GM12878 (cell line): ENCODE data around the gene ZNF407. TPM values are rescaled to one million over a fixed set of nuclear protein-coding genes. Genes with fewer than 3 reads are reported as not detected.

Source experiments
- ATAC-seq: fragments of 200-7000 bp; cut with Tn5 transposase; 3 replicates; pipeline ENCODE4 v1.9.1; 2020; ENCODE audit warnings: mild to moderate bottlenecking, moderate library complexity
- BruUV-seq: library from RNA; stranded (reverse); fragments of 400-500 nt; replicated peaks from 2 replicates; lab custom pipeline; 2021; lab: Mats Ljungman, UMichigan
- CTCF ChIA-PET: fragments of 300-600 bp; sonication (Branson Sonifier 250); formaldehyde crosslinking; extraction: SDS; loops from one replicate; lab custom pipeline; 2021; ENCODE audit warnings: inconsistent platforms; lab: Yijun Ruan, JAX
- POLR2A ChIA-PET: fragments of 350-600 bp; formaldehyde crosslinking; extraction: SDS; loops from one replicate; lab custom pipeline; 2021; ENCODE audit warnings: inconsistent platforms; lab: Charles Lee
- RAD21 ChIA-PET: fragments of 300-600 bp; sonication (Branson Sonifier 250); formaldehyde crosslinking; loops from one replicate; lab custom pipeline; 2023; ENCODE audit warnings: antibody characterized with exemption; ENCODE audit not compliant: unreplicated experiment; lab: Charles Lee
- SMC1A ChIA-PET: fragments of 300-600 bp; sonication (Branson Sonifier 250); formaldehyde crosslinking; loops from one replicate; lab custom pipeline; 2023; ENCODE audit not compliant: unreplicated experiment, uncharacterized antibody; lab: Charles Lee
- DNase-seq: peaks from one replicate; pipeline ENCODE4 v3.0.0-alpha.2; 2011; ENCODE audit warnings: low read depth, low spot score
- FAIRE-seq: peaks from 3 replicates; lab custom pipeline; 2011; peaks lifted over from hg19 to GRCh38; lab: Jason Lieb, UNC
- H2AFZ ChIP-seq: 2 replicates; pipeline ENCODE4 v1.6.0; 2011; ENCODE audit warnings: low read depth, low read length, control low read depth; ENCODE audit not compliant: control insufficient read depth
- H3K27ac ChIP-seq: 2 replicates; pipeline ENCODE4 v1.5.1; 2011; ENCODE audit warnings: control low read depth; ENCODE audit not compliant: control insufficient read depth, insufficient read depth
- H3K27me3 ChIP-seq, 2 experiments: replicated peaks in 1 of 2; 2 replicates each; pipeline versions ENCODE4 v1.6.0 to v1.6.1; 2011; ENCODE audit warnings: low read length in 1 of 2; ENCODE audit not compliant: control insufficient read depth in 2 of 2, insufficient read depth in 2 of 2
- H3K36me3 ChIP-seq, 2 experiments: 2 replicates each; pipeline ENCODE4 v1.5.1; 2011; ENCODE audit warnings: low read length in 1 of 2; ENCODE audit not compliant: control insufficient read depth in 2 of 2, insufficient read depth in 2 of 2
- H3K4me1 ChIP-seq: 2 replicates; pipeline ENCODE4 v1.6.1; 2011; ENCODE audit warnings: mild to moderate bottlenecking, low read length, moderate library complexity, mixed read lengths; ENCODE audit not compliant: control insufficient read depth, insufficient read depth
- H3K4me2 ChIP-seq: 2 replicates; pipeline ENCODE4 v1.6.0; 2011; ENCODE audit warnings: control low read depth; ENCODE audit not compliant: control insufficient read depth, insufficient read depth
- H3K4me3 ChIP-seq: fragments of 200-600 bp; sonication (generic); 2 replicates; pipeline ENCODE4 v1.5.1; 2016
- H3K79me2 ChIP-seq: 2 replicates; pipeline ENCODE4 v1.6.0; 2011; ENCODE audit warnings: low read length; ENCODE audit not compliant: control insufficient read depth, insufficient read depth
- H3K9ac ChIP-seq: 2 replicates; pipeline ENCODE4 v1.8.0; 2011; ENCODE audit warnings: low read length, control low read depth, mixed read lengths; ENCODE audit not compliant: control insufficient read depth, insufficient read depth
- H3K9me3 ChIP-seq: replicated peaks from 3 replicates; pipeline ENCODE4 v1.5.1; 2011; ENCODE audit warnings: mild to moderate bottlenecking, low read length; ENCODE audit not compliant: control insufficient read depth, insufficient read depth
- H4K20me1 ChIP-seq: 2 replicates; pipeline ENCODE4 v1.6.0; 2011; ENCODE audit not compliant: control insufficient read depth, insufficient read depth
- MXI1 ChIP-seq: fragments of 150-350 bp; IDR thresholded peaks from 2 replicates; pipeline ENCODE4 v1.6.1; 2011; ENCODE audit warnings: low read depth, mild to moderate bottlenecking, inconsistent platforms, low read length, improper control_type of control experiment
- PML ChIP-seq: IDR thresholded peaks from 2 replicates; pipeline ENCODE4 v1.6.1; 2012; ENCODE audit warnings: low read length, inconsistent platforms
- TCF12 ChIP-seq: IDR thresholded peaks from 2 replicates; pipeline ENCODE4 v1.6.1; 2011; ENCODE audit warnings: low read depth, mild to moderate bottlenecking, low read length
- ZNF217 ChIP-seq: fragments of 450-650 bp; IDR thresholded peaks from 2 replicates; pipeline ENCODE4 v1.6.1; 2017; ENCODE audit warnings: antibody characterized with exemption, mild to moderate bottlenecking
- WGBS: methylation state at CpG from one replicate; pipeline ENCODE4 v1.1.6; 2016; ENCODE audit warnings: low lambda C conversion rate; ENCODE audit not compliant: insufficient replicate concordance, insufficient coverage; ENCODE audit errors: missing lambda C conversion rate; 5-methylcytosine and 5-hydroxymethylcytosine counted together
- in situ Hi-C: fragments of 300-500 bp; cut with MboI; formaldehyde crosslinking; loops from 9 replicates; pipeline ENCODE4 v1.14.3; 2018; ENCODE audit warnings: mixed read lengths
- intact Hi-C: fragments of 100-400 bp; cut with micrococcal nuclease; formaldehyde crosslinking; loops from one replicate; pipeline ENCODE4 v1.14.2; 2022; ENCODE audit not compliant: unreplicated experiment
- polyA plus RNA-seq, 11 experiments: library from polyadenylated mRNA; depleted of rRNA in 4 of 11; unstranded in 6 of 11; stranded (reverse) in 5 of 11; fragments of >200 nt; fragmentation: Nextera tagmentation in 4 of 11; fragmentation: Illumina TruSeq in 1 of 11; extraction: Ambion mirVana in 4 of 11; extraction: Trizol in 1 of 11; gene quantifications; 1 replicate in 1 of 11; 2 replicates in 10 of 11; pipeline versions ENCODE4 v1.2.1 to v1.2.3, GENCODE V29; 2011 to 2016; ENCODE audit warnings: inconsistent platforms in 2 of 11, missing spikeins in 2 of 11, low read depth in 1 of 11
- total RNA-seq, 4 experiments: library from RNA; depleted of rRNA in 3 of 4; stranded (reverse); fragments of >200 nt in 3 of 4; fragmentation: Illumina TruSeq in 1 of 4; extraction: Trizol in 1 of 4; gene quantifications; 2 replicates each; pipeline versions ENCODE4 v1.2.1 to v1.2.3, GENCODE V29; 2013 to 2021
- TF ChIP-seq, protein P1 (sequence below): fragments of 450-650 bp; IDR thresholded peaks from 2 replicates; pipeline ENCODE4 v1.6.1; 2017; ENCODE audit warnings: mild to moderate bottlenecking, moderate library complexity

The ZNF407 gene
- total and polyA plus RNA-seq, 10 of the 15 experiments (the other 5 are each of a cell fraction or from before 2014, with no cell fraction given) = 0.69 to 11.6 (median 5.3) TPM

- TF ChIP-seq ZNF217 = no peak
- no peak for TF ChIP-seq PML
- TF ChIP-seq, protein P1, sequence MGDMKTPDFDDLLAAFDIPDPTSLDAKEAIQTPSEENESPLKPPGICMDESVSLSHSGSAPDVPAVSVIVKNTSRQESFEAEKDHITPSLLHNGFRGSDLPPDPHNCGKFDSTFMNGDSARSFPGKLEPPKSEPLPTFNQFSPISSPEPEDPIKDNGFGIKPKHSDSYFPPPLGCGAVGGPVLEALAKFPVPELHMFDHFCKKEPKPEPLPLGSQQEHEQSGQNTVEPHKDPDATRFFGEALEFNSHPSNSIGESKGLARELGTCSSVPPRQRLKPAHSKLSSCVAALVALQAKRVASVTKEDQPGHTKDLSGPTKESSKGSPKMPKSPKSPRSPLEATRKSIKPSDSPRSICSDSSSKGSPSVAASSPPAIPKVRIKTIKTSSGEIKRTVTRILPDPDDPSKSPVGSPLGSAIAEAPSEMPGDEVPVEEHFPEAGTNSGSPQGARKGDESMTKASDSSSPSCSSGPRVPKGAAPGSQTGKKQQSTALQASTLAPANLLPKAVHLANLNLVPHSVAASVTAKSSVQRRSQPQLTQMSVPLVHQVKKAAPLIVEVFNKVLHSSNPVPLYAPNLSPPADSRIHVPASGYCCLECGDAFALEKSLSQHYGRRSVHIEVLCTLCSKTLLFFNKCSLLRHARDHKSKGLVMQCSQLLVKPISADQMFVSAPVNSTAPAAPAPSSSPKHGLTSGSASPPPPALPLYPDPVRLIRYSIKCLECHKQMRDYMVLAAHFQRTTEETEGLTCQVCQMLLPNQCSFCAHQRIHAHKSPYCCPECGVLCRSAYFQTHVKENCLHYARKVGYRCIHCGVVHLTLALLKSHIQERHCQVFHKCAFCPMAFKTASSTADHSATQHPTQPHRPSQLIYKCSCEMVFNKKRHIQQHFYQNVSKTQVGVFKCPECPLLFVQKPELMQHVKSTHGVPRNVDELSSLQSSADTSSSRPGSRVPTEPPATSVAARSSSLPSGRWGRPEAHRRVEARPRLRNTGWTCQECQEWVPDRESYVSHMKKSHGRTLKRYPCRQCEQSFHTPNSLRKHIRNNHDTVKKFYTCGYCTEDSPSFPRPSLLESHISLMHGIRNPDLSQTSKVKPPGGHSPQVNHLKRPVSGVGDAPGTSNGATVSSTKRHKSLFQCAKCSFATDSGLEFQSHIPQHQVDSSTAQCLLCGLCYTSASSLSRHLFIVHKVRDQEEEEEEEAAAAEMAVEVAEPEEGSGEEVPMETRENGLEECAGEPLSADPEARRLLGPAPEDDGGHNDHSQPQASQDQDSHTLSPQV = no peak
- no peak for TF ChIP-seq TCF12
- TF ChIP-seq MXI1 = no peak
- no TSS peak for BruUV-seq
- in situ Hi-C loops = no loop called here
These were observed 136.4 kb downstream of the ZNF407 start for GRCh38 chr18:74734013-74734444.

More at GRCh38 chr18:74734013-74734444, 136.4 kb downstream of the ZNF407 start:
- ATAC-seq = no peak
- intact Hi-C loops = no loop called here
- Histone ChIP-seq H3K36me3 (no peaks in the 10 kb centered on the region), H3K27ac (no peak overlapping the region), H3K79me2 (no peaks in the 10 kb centered on the region), H3K9ac (no peak overlapping the region), H3K27me3 (no peaks in the 10 kb centered on the region), H3K4me2 (no peak overlapping the region), H3K4me3 (no peak overlapping the region), H3K4me1 (no peaks in the 10 kb centered on the region), H3K9me3 (no peaks in the 10 kb centered on the region), H2AFZ (no peak overlapping the region), H4K20me1 (no peaks in the 10 kb centered on the region)
- DNase-seq = no peak
- ChIA-PET RAD21 (no interaction called here), CTCF (no interaction called here), SMC1A (interaction anchor here (0.9 kb wide), 1 partner anchor 14 kb away, joined by 4 read pairs; no protein-coding TSS in a partner anchor), POLR2A (no interaction called here)
- FAIRE-seq = no peak
- WGBS = 82% methylated on average over 10 of the region's 11 CpGs
